SU-DHL-6 (cell line): ENCODE results near the gene SERINC1.

Source experiments
- CTCF ChIP-seq: fragments of 200-600 bp; sonication (generic); IDR thresholded peaks from one replicate; pipeline ENCODE4 v1.5.1; 2017; ENCODE audit warnings: antibody characterized with exemption, mild to moderate bottlenecking, low read length, moderate library complexity; ENCODE audit not compliant: insufficient read depth, poor library complexity, severe bottlenecking
- EZH2phosphoT487 ChIP-seq: fragments of 200-600 bp; sonication (generic), shearing (Covaris generic); conservative IDR thresholded peaks from 2 replicates; pipeline ENCODE4 v1.6.1; 2018; ENCODE audit warnings: mild to moderate bottlenecking, antibody characterized with exemption, low read length, moderate library complexity, mixed read lengths

DNA sequence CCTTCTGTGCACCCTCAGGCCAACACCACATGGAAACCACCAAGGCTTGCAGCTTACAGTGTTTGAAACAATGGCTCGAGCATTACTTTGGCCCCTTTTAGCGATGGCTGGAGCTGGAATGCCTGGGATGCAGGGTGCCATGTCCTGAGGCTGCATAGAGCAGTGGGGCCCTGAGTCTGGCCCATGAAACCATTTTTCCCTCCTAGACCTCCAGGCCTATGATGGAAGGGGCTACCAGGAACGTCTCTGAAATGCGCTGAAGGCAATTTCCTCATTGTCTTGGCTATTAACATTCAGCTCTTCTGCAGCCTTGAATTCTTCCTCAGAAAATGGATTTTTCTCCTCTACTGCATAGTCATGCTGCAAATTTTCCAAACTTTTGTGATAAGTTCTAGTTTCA is 29.9 kb upstream of the SERINC1 start:
- TF ChIP-seq CTCF: no peak
- TF ChIP-seq EZH2phosphoT487: no peak
